Transverse colon (tissue), 4 donors: ENCODE data around the gene RER1.

ENCODE experiments used
- CTCF ChIP-seq, 5 experiments: fragments of 200-600 bp in 3 of 5; fragments of 450-650 bp in 2 of 5; sonication (generic) in 3 of 5; IDR thresholded peaks; 1 replicate in 2 of 5; 2 replicates in 3 of 5; pipeline ENCODE4 v1.5.1; 2016 to 2017; ENCODE audit warnings: antibody characterized with exemption in 5 of 5, inconsistent platforms in 3 of 5, mild to moderate bottlenecking in 2 of 5, moderate library complexity in 1 of 5
- EP300 ChIP-seq: sonication (generic); formaldehyde crosslinking; IDR thresholded peaks from one replicate; pipeline ENCODE4 v1.6.1; 2017; ENCODE audit warnings: antibody characterized with exemption, low read depth
- POLR2A ChIP-seq: fragments of 450-650 bp; IDR thresholded peaks from one replicate; pipeline ENCODE4 v1.6.1; 2016; ENCODE audit warnings: antibody characterized with exemption, mild to moderate bottlenecking, moderate library complexity
- POLR2AphosphoS5 ChIP-seq, 3 donors: sonication (generic); formaldehyde crosslinking; IDR thresholded peaks; one replicate each; pipeline ENCODE4 v1.6.1; 2016; ENCODE audit warnings: antibody characterized with exemption in 3 of 3

- TF ChIP-seq CTCF (IDR thresholded peaks at IDR 0.05): no peak
- TF ChIP-seq POLR2AphosphoS5 (IDR thresholded peaks at IDR 0.05): no peak
- TF ChIP-seq POLR2A: no peak
- no peak for TF ChIP-seq EP300
Observed at GRCh38 chr1:2418791-2419320, 27.2 kb downstream of the RER1 start.
